GM18868 (cell line): ENCODE results near the gene NRXN3.

Source experiments
- ATAC-seq: cut with Tn5 transposase; IDR thresholded peaks from one replicate; pipeline ENCODE4 v1.9.1; 2021; ENCODE audit warnings: mild to moderate bottlenecking, moderate library complexity; ENCODE audit not compliant: unreplicated experiment

NRXN3 gene

DNA sequence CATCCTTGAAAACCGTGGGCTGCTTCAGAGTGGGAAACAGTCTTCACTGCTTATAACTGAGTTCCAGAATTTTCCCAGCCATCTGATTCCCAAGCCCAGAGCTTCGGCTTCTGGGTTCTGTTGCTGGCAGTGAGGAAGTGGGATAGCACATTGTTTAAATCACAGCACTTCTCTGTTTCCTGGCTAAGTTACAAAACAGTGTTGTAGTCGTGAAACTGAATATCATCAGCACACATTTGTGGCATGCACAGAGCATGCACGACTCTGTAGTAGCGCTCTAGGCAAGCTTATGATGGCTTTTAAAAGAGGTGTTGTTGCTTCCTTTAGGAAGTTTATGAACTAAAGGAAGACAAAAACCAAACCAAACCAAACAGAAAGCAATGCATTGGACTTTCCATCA, 1005.5 kb downstream of the NRXN3 start:
- ATAC-seq = no peak

DNA sequence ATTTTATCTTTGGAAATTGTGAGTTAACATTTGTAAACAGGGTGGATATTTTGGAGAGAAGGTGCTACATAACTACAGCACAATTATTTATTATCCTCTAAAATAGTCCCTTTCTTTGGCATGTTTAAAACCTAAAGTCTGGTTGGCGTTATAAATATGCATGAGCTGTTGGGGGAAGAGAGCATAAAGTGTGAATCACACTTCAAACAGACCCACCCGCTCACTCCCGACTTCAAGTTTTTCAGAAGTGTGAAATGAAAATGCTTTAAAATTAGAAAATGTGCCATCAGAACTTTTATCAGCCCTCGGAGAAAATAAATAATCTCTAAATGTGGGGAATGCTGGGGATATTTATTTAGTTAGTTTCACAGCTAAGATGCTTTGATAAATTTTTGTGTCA, 1006.9 kb downstream of the NRXN3 start:
- ATAC-seq = no peak

DNA sequence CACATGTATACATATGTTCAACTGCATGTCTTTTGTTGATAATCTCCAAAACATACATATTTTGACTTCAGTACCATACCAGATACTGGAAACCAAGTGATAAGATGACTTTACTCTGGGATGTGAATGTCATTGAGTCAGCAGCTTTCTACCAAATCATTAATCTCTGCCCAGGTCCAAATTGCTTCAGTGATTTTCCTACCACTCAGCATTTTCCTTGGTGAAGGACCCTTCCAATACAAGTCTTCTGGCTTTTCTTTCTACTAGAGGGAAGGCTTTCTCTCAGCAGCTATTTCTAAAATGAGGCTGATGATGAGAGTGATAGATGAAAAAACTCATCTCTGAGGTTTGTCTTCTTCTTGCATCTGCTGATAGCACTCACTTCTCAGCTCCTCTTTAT, 1008.5 kb downstream of the NRXN3 start:
- no peak for ATAC-seq

DNA sequence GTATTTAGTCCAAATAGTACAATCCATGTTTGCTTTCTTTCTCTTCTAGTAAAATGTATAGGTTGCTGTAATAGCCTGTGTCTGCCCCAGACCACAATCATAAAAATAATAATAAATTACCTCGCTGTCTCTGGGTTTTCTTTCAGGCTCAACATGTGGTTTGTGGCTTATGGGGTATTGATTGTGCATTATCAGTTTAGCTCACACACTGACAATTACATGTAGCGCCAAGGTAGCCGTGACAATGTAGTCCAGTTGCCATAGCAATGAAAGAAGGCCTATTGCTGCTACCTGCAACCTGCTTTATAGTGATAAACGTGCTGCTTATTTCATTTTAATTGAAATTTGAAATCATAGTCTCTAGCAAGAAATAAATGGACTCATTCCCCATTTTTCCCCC, 1009.8 kb downstream of the NRXN3 start:
- no peak for ATAC-seq

DNA sequence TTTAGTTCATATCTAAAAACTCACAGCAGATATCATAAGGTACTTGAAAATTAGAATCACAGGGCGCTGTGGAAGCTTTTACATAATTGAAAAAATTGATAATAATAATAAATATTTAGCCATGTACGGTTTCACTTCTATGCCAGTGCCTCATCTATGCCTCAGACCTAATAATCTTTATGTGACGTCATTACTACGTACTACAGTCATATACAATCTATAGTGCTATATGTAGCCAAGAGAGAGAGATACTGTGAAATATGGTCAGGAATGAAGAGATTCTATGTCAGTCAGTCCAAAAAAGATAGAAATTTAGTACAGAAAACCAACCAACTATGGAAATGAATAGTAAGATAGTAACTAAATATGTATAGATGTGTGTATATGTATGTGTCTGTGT, 1010.5 kb downstream of the NRXN3 start:
- ATAC-seq = no peak

DNA sequence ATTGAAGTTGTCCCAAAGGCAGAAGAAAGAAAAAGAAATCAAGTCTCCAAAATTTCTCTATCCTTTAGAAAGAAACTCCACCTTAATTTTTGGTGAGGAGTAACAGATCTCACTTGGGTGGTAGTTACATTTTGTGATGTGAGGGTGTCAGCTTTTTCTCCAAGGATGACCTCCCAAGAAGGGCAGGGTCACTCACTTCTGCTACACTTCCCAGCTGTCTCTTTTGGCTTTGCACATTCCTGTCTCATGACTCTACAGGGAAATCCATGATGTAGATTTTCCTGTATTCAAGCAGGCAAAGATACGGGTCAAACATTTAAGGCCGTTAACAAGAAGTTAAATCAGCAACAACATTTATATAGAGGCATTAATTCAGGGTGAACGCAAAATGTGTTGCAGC, 1016.4 kb downstream of the NRXN3 start:
- ATAC-seq = no peak

DNA sequence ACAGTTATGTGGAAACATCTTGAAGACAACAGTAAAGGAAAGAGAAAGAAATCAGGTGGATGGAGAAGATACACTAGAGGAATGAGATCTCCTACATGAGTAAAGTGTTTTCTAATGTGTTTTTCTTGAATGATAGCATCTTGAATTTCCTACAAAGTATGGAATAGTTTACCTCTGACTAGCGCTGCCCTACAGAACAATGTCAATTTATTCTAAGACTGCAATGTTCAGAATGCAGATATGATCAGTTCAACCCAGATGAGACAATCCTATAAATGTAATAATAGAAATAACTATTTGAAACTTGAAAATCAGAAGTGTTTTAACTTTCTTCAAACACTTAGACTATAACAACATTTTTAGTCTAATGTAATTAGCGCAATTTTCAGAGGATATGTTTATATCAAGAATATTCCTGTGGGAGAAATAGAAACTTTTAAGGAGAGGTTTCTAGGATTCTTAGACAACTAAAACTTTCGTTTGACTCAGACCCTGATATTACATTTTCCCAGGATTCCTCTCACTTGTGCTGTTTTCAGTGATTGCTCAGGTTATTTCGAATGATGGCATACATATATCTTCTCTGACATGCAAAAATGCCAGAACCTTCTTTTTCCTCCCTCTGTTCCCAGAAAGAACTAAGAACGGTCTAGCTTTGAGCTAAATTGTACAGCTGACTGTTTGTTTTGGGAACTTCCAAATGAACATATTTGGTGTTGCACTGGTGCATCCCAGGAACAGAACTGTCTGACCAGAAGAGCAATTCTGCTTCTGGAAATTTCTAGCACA, 1023.7 kb downstream of the NRXN3 start:
- no peak for ATAC-seq

DNA sequence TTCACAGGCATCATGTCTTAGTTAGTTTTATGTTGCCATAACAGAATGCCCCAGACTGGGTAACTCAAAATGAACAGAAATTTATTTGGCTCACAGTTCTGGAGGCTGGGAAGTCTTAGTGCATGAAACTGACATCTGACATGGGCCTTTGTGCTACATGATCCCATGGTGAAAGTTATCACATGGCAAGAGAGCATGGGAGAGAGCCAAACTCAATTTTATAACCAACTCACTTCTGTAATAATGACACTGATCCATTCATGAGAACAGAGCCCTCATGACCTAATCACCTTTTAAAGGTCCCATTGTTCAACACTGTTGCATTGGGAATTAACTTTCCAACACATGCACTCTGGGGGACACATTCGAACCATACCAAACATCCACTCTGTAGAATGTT, 1026.0 kb downstream of the NRXN3 start:
- no peak for ATAC-seq

DNA sequence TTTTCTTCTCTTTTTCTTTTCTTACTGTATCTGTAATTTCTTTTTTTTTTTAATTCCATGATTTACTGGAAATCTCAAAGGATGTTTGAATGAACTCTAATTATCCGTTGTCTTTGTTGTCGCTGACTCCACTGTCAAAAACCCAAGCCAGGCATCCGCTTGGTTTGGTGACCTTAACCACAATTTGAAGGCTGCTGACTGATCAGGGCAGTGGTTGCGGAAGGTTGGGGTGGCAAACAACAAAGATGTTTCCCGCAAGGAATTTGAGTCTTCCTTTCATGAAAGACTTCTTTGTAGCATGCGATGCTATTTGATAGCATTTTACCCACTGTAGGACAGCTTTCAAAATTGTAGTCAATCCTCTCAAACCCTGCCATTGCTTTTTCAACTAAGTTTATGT, 1027.3 kb downstream of the NRXN3 start:
- ATAC-seq = no peak

DNA sequence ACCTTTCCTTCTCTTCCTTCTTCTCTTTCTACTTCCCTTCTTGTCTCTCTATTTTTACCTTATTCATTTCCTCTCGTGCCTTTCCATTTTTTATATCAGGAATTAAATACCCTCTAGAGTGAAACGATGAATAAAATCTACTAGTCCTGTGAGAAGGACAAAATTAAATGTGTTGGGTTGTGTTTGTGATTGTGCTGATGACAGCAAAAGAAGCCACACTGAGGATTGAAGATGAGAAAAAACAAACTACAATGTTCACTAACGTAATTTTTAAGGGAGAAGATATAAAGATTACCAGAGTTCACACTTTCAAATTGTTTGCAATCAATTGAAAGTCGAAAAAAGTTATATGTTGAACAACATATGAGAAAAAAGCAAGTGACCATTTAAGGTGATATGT, 1029.0 kb downstream of the NRXN3 start:
- ATAC-seq = no peak

DNA sequence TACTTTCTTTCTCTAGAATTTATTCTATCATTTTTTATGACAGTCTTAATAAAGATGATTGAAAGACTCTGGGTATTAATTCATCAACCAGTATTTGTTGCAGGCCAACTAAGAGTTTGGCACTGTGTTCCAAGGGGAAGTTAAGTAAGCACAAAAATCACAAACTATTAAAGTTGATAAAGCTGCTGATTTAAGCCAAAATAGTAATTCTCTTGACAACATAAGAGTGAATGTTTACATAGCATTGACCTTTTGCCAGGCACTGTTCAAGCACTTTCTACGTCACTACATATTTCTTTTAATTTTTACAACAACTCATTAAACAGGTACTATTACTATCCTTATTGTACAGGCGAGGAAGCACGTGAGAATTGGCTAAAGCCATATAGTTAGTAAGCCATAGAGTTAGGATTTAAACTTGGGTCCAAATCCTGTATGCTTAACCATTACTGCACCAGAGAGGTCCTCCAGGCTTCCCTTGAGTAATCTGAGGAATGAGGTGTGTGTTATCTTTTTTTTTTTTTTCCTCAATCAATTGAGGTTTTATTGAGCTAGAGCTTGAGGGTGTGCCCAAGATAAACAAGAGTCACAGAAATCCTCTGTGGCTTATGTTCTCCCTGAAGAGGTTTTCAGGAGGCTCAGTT, 1031.5 kb downstream of the NRXN3 start:
- ATAC-seq = no peak

DNA sequence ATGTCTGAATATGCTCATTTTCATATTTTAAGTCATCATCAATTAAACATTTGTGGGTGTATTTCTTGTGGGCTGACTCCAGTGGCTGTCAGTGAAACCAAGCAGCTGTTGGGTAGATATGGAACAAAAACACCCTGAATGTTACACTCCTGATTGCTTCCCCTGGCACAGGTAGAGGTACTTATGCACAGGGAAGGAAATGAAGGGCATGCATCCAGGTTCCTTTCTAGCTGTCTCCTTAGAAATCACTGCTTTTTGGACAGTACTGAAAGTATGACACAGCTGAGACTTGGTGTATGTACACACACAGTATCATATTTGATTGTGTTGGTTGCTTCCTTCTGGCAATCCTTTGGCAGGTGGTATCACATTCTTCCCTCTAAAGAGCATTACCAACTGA, 1034.4 kb downstream of the NRXN3 start:
- no peak for ATAC-seq

DNA sequence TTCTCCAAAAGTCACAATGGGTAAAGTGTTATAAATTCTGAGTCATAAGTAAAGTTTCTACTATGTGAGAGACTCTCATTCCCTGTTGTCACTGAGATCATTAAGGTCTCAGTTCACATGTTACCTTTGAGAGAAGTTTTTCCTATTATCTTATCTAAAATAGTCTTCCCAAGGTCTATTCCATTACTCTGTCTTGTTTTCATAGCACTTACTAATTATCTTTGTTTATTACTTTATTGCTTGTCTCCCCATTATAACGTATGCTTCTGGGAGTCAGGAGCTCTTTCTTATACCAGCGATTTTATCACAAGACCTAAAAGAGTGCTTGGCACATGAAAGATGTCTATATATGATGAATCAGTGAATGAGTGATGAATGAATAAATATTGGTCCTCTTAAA, 1039.2 kb downstream of the NRXN3 start:
- ATAC-seq = no peak

DNA sequence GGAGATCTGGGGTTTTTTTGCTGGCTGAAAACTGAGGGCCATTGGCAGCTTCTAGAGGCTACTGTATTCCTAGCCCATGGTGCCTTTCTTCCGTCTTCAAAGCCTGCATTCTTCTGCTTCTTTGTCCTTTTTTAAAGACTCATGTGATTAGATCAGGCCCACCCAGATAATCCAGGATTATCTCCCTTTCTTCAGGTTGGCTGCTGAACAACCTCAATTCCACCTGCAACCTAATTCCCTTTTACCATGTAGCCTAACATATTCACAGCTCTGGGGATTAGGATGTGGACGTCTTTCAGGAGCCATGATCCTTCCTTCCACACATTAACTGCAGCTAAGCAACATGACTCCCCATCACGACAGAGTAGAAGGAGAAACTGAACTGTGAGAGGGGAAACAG, 1055.6 kb downstream of the NRXN3 start:
- no peak for ATAC-seq

DNA sequence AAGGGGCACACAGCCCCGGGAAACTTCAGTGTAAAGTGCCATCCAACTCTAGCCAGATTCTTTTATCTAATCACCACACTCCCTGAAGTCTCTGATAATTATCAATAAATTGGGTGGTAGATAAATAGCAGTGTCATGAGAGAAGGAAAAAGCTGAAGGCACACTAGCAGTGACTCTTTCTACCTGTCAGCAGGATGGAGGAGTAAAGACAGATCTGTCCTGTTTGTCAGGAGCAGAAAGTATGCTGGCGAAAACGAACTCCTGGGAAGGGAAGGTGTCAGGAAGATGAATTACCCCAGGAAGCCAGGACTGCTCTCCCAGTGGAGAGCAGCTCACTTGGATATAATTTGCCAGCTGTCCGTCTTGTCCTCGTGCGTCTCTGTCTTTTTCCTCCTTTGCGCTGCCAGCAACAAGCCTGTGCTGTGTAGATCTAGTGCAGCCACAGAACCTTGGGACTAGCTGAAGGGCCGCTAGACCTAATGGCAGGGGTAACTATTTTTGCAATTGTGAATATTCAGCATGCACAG, 1059.3 kb downstream of the NRXN3 start:
- ATAC-seq = no peak

DNA sequence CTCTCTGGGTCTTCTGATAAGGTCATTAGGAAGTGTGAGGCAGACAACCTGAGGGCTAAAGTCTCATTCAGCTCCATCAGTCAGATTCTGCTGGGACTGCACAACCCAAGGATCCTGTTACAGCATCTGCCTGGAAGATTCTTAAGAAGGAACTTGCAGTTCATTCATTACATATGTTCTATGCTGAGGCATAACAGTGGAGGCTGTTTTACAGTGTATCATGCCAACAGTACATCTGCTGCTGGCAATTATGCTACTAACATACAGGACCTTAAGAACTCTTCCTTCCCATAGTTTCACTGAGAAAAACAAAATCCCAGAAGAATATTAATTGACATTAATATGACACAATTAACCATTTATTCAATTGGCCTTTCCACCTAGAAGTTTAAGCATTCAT, 1072.5 kb downstream of the NRXN3 start:
- ATAC-seq = no peak

DNA sequence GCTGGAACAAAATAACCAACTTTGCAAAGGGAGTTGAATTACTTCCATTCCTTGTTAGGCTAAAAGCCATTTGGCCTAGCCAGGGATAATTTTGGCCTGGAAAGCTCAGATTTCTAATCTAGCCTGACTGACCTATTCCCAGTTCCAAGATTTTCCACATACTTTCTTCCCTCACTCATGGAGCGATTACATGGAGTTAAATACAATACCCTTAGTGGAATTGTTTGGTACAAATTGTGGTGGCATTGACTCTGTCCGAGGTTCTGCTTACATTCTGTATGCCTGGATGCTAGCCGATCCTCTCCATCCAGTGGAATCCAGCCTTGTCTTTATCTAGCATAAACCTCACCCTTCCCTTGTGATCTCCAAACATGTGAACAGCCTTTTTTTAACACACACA, 1076.0 kb downstream of the NRXN3 start:
- no peak for ATAC-seq

DNA sequence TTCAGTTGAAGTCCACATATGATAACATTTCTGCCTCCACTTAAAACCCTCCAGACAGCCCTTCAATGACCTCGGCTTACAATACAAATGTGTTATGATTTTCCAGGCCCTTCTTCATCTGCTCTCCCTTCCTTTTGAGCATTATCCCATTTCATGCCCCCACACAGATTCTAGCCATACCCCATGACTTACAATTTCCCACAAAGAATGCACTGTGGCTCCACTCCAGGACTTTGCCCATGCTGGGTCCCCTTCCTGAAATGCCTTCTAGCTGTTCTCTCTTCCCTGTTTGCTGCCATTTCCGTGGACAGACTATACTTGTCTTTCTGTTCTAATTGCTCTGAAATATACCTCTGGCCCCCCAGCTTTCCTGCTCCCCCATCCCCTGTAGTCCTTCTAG, 1078.0 kb downstream of the NRXN3 start:
- no peak for ATAC-seq

DNA sequence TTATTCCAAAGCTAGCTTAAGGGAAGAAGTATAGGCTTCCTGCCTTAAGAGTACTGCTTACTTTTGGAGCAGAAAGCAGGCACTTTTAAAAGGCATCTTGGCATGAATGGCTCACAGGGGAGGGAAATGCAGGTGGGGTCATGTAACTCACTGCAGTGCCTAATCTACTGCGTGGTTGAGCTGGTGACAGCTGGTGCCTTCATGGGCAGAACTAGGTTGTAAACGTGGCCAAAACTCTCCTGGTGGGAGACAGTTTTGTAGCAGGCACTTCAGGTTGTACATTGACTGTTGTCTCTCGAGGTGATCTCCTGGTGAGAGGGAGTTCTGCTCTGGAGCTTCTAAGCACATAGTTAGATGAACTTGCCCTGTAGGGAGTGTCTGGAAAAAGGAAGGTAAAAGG, 1078.6 kb downstream of the NRXN3 start:
- ATAC-seq = no peak

DNA sequence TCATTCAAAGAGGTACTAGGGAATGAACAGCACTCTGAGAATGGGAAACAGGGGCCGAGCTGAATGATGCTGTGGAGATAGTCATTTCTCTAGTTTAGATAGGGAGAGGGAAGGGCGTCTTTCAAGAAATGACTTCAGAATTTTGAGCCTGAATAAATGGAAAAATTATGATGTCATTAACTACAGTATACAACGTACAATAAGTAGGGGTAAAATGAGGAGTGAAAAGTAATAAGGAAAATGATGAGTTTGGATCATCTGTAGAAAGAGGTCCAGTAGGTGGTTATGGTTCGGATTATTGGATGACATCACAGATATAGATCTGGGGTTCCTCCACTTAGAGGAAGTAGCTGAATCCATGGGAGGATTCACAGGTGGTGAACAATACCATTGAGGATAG, 1081.1 kb downstream of the NRXN3 start:
- no peak for ATAC-seq

DNA sequence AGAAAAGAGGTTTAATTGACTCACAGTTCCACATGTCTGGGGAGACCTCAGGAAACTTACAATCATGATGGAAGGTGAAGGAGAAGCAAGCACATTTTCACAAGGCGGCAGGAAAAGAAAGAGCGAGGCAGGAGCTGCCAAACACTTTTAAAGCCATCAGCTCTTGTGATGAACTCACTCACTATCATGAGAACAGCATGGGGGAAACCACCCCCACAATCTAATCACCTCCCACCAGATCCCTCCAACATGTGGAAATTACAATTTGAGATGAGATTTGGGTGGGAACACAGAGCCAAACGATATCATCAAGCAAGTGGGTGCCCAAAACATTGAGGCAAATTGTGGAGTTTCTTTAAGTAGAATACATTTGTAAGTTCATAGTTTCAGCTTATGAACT, 1083.4 kb downstream of the NRXN3 start:
- no peak for ATAC-seq

DNA sequence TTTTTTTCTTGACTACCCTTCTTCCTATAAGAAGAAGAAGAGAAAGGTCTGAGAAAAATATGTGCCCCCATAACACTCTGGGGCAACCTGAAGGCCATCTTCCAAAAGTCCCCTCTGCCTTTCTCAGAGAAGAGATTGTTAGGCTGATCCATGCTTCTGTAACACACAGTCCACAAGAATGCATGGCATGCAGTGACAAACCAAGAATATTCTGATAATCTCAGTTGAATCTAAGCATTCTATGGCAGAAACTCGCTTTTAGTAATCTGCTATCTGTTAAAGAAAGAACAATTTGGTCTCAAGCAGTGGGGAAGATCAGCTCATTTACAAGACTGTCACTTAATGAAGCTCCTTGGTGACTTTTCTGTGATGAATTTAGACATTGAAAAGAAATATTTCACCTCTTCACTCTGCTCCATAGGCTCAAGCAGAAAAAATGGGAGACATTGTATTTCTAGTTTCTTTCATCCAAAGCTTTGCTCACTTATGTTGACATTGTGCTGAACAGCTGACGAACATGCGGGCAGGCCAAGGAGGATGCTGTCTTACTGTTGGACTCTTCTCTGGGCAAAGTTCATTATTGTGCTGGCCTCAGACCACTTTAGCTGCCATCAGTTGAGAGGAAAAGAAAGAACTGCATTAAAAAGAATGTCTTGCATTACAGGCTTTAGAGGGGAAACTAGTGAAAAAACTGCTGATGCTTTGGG, 1084.0 kb downstream of the NRXN3 start:
- ATAC-seq = no peak
